ENCODE data around the gene RECQL5. TPM values are rescaled to one million over a fixed set of nuclear protein-coding genes. Genes with fewer than 3 reads are reported as not detected.
"Not testable (repeated sequence)": the region's sequence is repeated elsewhere in the genome, so short reads cannot be mapped to it uniquely, and the experiment has no call there.

RECQL5 gene
- total and polyA plus RNA-seq, 11 donors, result 6.0 to 15.9 (median 10.2) TPM

- H3K4me3 ChIP-seq, result no peak overlapping the region
- peaks cover 0 to 4% (median 0%) of the 10 kb centered on the region in 9 donors for H3K36me3 ChIP-seq
- peaks cover 0 to 9% (median 3%) of the 10 kb centered on the region in 12 donors for H3K4me1 ChIP-seq
- intact Hi-C loops (cut with DNase I), result loop anchor here in 1 of 10 donors (10.0 kb wide), 1 partner anchor 170 kb away; no protein-coding TSS in a partner anchor
- no peak for ATAC-seq
- DNase-seq, result peak in 1 of 5 donors; percentile 15
- TF ChIP-seq CTCF (IDR thresholded peaks at IDR 0.05), result no peak
- TF ChIP-seq POLR2A (IDR thresholded peaks at IDR 0.05), result no peak
- no peaks in the 10 kb centered on the region for H3K9me3 ChIP-seq
- H3K27me3 ChIP-seq, result no peaks in the 10 kb centered on the region
- no peak overlapping the region for H3K27ac ChIP-seq
- 77 to 87% (median 83%) methylated on average over 13 to 28 of the region's 28 CpGs for WGBS, 4 donors
Measured at GRCh38 chr17:75594499-75595283, 72.3 kb downstream of the RECQL5 start.

GRCh38 chr17:75593430-75593829, 73.5 kb downstream of the RECQL5 start:
- not testable (repeated sequence) for H3K4me3 ChIP-seq, ATAC-seq, H3K9me3 ChIP-seq, H3K27ac ChIP-seq, H3K36me3 ChIP-seq, H3K27me3 ChIP-seq, DNase-seq
- WGBS, 4 donors, result 92 to 95% (median 93%) methylated on average over 9 of the region's 9 CpGs
- H3K4me1 ChIP-seq, result peaks cover 0 to 17% (median 6%) of the 10 kb centered on the region in 12 donors
- intact Hi-C loops (cut with DNase I), result loop anchor here in 1 of 10 donors (10.0 kb wide), 1 partner anchor 169 kb away; no protein-coding TSS in a partner anchor

- WGBS, 4 donors, result 87 to 96% (median 95%) methylated on average over 14 to 17 of the region's 17 CpGs
- intact Hi-C loops (cut with DNase I), result loop anchor here in 1 of 10 donors (10.0 kb wide), 1 partner anchor 168 kb away; no protein-coding TSS in a partner anchor
- H3K36me3 ChIP-seq, result peaks cover 0 to 4% (median 0%) of the 10 kb centered on the region in 9 donors
- no peak overlapping the region for H3K27ac ChIP-seq
- H3K9me3 ChIP-seq, result no peaks in the 10 kb centered on the region
- DNase-seq, result peak in 1 of 5 donors; percentile 19
- peaks cover 0 to 25% (median 9%) of the 10 kb centered on the region in 12 donors for H3K4me1 ChIP-seq
- TF ChIP-seq POLR2A (IDR thresholded peaks at IDR 0.05) (no peak), CTCF (IDR thresholded peaks at IDR 0.05) (no peak)
- no peaks in the 10 kb centered on the region for H3K27me3 ChIP-seq
- no peak overlapping the region for H3K4me3 ChIP-seq
- ATAC-seq, result no peak
Measured at GRCh38 chr17:75592348-75593020, 74.5 kb downstream of the RECQL5 start.

- Histone ChIP-seq H3K4me1 (peaks cover 0 to 29% (median 14%) of the 10 kb centered on the region in 12 donors), H3K27ac (no peak overlapping the region), H3K4me3 (no peak overlapping the region), H3K9me3 (no peaks in the 10 kb centered on the region), H3K27me3 (no peaks in the 10 kb centered on the region), H3K36me3 (peaks cover 0 to 4% (median 0%) of the 10 kb centered on the region in 9 donors)
- no peak for TF ChIP-seq POLR2A (IDR thresholded peaks at IDR 0.05)
- DNase-seq (no peak), ATAC-seq (no peak)
- WGBS, 4 donors, result 78 to 96% (median 86%) methylated on average over 5 to 7 of the region's 7 CpGs
- intact Hi-C loops (cut with DNase I), result loop anchor here in 1 of 10 donors (10.0 kb wide), 1 partner anchor 167 kb away; no protein-coding TSS in a partner anchor
Measured at GRCh38 chr17:75591722-75592302, 75.1 kb downstream of the RECQL5 start.
